ENCODE results near the gene PIP. TPM values are rescaled to one million over a fixed set of nuclear protein-coding genes. Genes with fewer than 3 reads are reported as not detected.
"Not testable (repeated sequence)": the region's sequence is repeated elsewhere in the genome, so short reads cannot be mapped to it uniquely, and the experiment has no call there.

Gene PIP
- total and polyA plus RNA-seq, 2 of the 8 experiments (the other 6 are each of a cell fraction or from before 2014, with no cell fraction given), result not detected

- H3K4ac ChIP-seq (replicated peaks; ENCODE audit: insufficient read length, low read depth, low read length); H3K27me3 ChIP-seq (replicated peaks in 1 of 4; ENCODE audit: control insufficient read depth in 3 of 4, extremely low read depth in 1 of 4, insufficient read depth in 3 of 4, low read length in 3 of 4); H3K23me2 ChIP-seq (ENCODE audit: low read depth, low read length); H3K4me2 ChIP-seq (ENCODE audit: insufficient read depth in 1 of 2, low read depth in 2 of 2, low read length in 2 of 2); H2BK12ac ChIP-seq (ENCODE audit: low read depth, low read length); POLR2A ChIA-PET (ENCODE audit: partially characterized antibody); H4K91ac ChIP-seq (replicated peaks; ENCODE audit: insufficient read length, low read length); H2AFZ ChIP-seq (ENCODE audit: low read length); H3K18ac ChIP-seq (ENCODE audit: extremely low read depth, low read length); H3K9me3 ChIP-seq (ENCODE audit: insufficient read depth in 2 of 2, low read depth in 1 of 2, low read length in 1 of 2); H3K4me3 ChIP-seq (ENCODE audit: extremely low read depth in 1 of 4, insufficient read depth in 2 of 4, low read depth in 3 of 4, low read length in 4 of 4); H3K14ac ChIP-seq (ENCODE audit: insufficient read length); FAIRE-seq; H3K79me1 ChIP-seq (ENCODE audit: low read depth, low read length); DNase-seq (ENCODE audit: low read depth in 1 of 2, low spot score in 2 of 2); H3K4me1 ChIP-seq (replicated peaks in 1 of 4; ENCODE audit: control insufficient read depth in 3 of 4, insufficient read depth in 4 of 4, low read length in 3 of 4); H4K5ac ChIP-seq (ENCODE audit: insufficient read length, low read depth, low read length); H2BK120ac ChIP-seq (replicated peaks; ENCODE audit: low read depth, low read length); H2BK15ac ChIP-seq (ENCODE audit: low read length); H3K56ac ChIP-seq (replicated peaks; ENCODE audit: insufficient read length, low read depth, low read length); H3K27ac ChIP-seq (ENCODE audit: low read depth, low read length); H4K20me1 ChIP-seq (replicated peaks in 1 of 2; ENCODE audit: control insufficient read depth in 1 of 2, insufficient read depth in 2 of 2, low read length in 2 of 2); H4K8ac ChIP-seq (ENCODE audit: extremely low read depth, insufficient read depth, low read length); H2BK20ac ChIP-seq (ENCODE audit: low read length); CTCF ChIA-PET (ENCODE audit: partially characterized antibody); H3K23ac ChIP-seq (ENCODE audit: insufficient read length); H2BK5ac ChIP-seq (ENCODE audit: low read depth, low read length); H3K9ac ChIP-seq (replicated peaks in 1 of 4; ENCODE audit: extremely low read depth in 1 of 4, low read depth in 3 of 4, low read length in 3 of 4); H3K79me2 ChIP-seq (ENCODE audit: control insufficient read depth in 1 of 2, insufficient read depth in 2 of 2, low read length in 2 of 2); H3K36me3 ChIP-seq (ENCODE audit: control insufficient read depth in 2 of 4, insufficient read depth in 4 of 4, low read length in 3 of 4); H2AK5ac ChIP-seq (ENCODE audit: low read depth, low read length): not testable (repeated sequence)
- 88% methylated on average over 7 of the region's 9 CpGs; no CpG with 5 or more reads in 1 of the 2 experiments for WGBS, 2 experiments (ENCODE audit: extremely low coverage in 1 of 2, insufficient coverage in 1 of 2, insufficient read length in 1 of 2, insufficient replicate concordance in 2 of 2, low coverage in 1 of 2, low lambda C conversion rate in 2 of 2, missing lambda C conversion rate in 1 of 2)
- TF ChIP-seq EP300 (IDR thresholded peaks at IDR 0.05; ENCODE audit: borderline replicate concordance in 1 of 2, low read depth in 2 of 2, low read length in 2 of 2), result peak in 1 of 2 experiments; percentile 86; a peak in 1 of 3 replicates
Measured at GRCh38 chr7:143123326-143123725, 8.6 kb upstream of the PIP start.

All from H1 (cell line).